H1 (cell line): ENCODE measurements around the gene CDH26. TPM values are rescaled to one million over a fixed set of nuclear protein-coding genes. Genes with fewer than 3 reads are reported as not detected.

Source experiments
- CTCF ChIA-PET: fragments of 300-600 bp; sonication (Branson Sonifier 250); formaldehyde crosslinking; loops from one replicate; lab custom pipeline; 2021; ENCODE audit not compliant: partially characterized antibody; lab: Charles Lee
- POLR2A ChIA-PET: fragments of 300-600 bp; sonication (Branson Sonifier 250); formaldehyde crosslinking; loops from one replicate; lab custom pipeline; 2021; ENCODE audit warnings: inconsistent platforms; ENCODE audit not compliant: partially characterized antibody; lab: Charles Lee
- DNase-seq, 2 experiments: peaks; one replicate each; pipeline versions ENCODE4 v3.0.0 to v3.0.0-alpha.2; 2010 to 2022; ENCODE audit warnings: low spot score in 2 of 2, low read depth in 1 of 2, mixed read lengths in 1 of 2
- FAIRE-seq: peaks from 2 replicates; lab custom pipeline; 2011; peaks lifted over from hg19 to GRCh38; lab: Jason Lieb, UNC
- H2AFZ ChIP-seq: 2 replicates; pipeline ENCODE4 v1.8.1; 2012; ENCODE audit warnings: low read length, inconsistent platforms
- H2AK5ac ChIP-seq: 2 replicates; pipeline ENCODE4 v1.6.1; 2013; ENCODE audit warnings: low read depth, low read length
- H2BK120ac ChIP-seq: replicated peaks from 2 replicates; pipeline ENCODE3; 2013; ENCODE audit warnings: low read depth, low read length, inconsistent platforms
- H2BK12ac ChIP-seq: 2 replicates; pipeline ENCODE4 v1.6.1; 2013; ENCODE audit warnings: low read depth, low read length
- H2BK15ac ChIP-seq: 2 replicates; pipeline ENCODE4 v1.6.1; 2013; ENCODE audit warnings: low read length
- H2BK20ac ChIP-seq: 2 replicates; pipeline ENCODE4 v1.6.1; 2013; ENCODE audit warnings: low read length
- H2BK5ac ChIP-seq: 2 replicates; pipeline ENCODE4 v1.6.1; 2013; ENCODE audit warnings: low read depth, low read length
- H3K14ac ChIP-seq: 2 replicates; pipeline ENCODE4 v1.6.1; 2013; ENCODE audit warnings: inconsistent platforms; ENCODE audit not compliant: insufficient read length
- H3K18ac ChIP-seq: 2 replicates; pipeline ENCODE4 v1.6.1; 2013; ENCODE audit warnings: low read length; ENCODE audit errors: extremely low read depth
- H3K23ac ChIP-seq: 2 replicates; pipeline ENCODE4 v1.6.1; 2013; ENCODE audit warnings: inconsistent platforms; ENCODE audit not compliant: insufficient read length
- H3K23me2 ChIP-seq: 2 replicates; pipeline ENCODE4 v1.6.1; 2013; ENCODE audit warnings: low read depth, low read length
- H3K27ac ChIP-seq: 2 replicates; pipeline ENCODE4 v1.6.1; 2011; ENCODE audit warnings: low read depth, low read length, inconsistent platforms
- H3K27me3 ChIP-seq, 4 experiments: replicated peaks in 1 of 4; 1 replicate in 1 of 4; 2 replicates in 3 of 4; pipeline versions ENCODE4 v1.6.1 to v1.8.1; 2011 to 2013; ENCODE audit warnings: low read length in 3 of 4, mild to moderate bottlenecking in 3 of 4, inconsistent platforms in 2 of 4, mixed read lengths in 2 of 4, moderate library complexity in 1 of 4; ENCODE audit not compliant: control insufficient read depth in 3 of 4, insufficient read depth in 3 of 4; ENCODE audit errors: extremely low read depth in 1 of 4
- H3K36me3 ChIP-seq, 4 experiments: 2 replicates each; pipeline versions ENCODE4 v1.6.1 to v1.8.1; 2011 to 2013; ENCODE audit warnings: mild to moderate bottlenecking in 4 of 4, low read length in 3 of 4, moderate library complexity in 2 of 4, control low read depth in 1 of 4, inconsistent platforms in 1 of 4; ENCODE audit not compliant: insufficient read depth in 4 of 4, control insufficient read depth in 2 of 4
- H3K4ac ChIP-seq: replicated peaks from 2 replicates; pipeline ENCODE3; 2013; ENCODE audit warnings: low read length, low read depth, mixed read lengths, inconsistent platforms; ENCODE audit not compliant: insufficient read length
- H3K4me1 ChIP-seq, 4 experiments: replicated peaks in 1 of 4; 1 replicate in 1 of 4; 2 replicates in 3 of 4; pipeline versions ENCODE4 v1.6.1 to v1.8.1; 2011 to 2013; ENCODE audit warnings: low read length in 3 of 4, inconsistent platforms in 2 of 4, mixed read lengths in 1 of 4; ENCODE audit not compliant: insufficient read depth in 4 of 4, control insufficient read depth in 3 of 4
- H3K4me2 ChIP-seq, 2 experiments: 2 replicates each; pipeline versions ENCODE4 v1.6.1 to v1.8.1; 2011 to 2013; ENCODE audit warnings: low read depth in 2 of 2, low read length in 2 of 2, control low read depth in 1 of 2, inconsistent platforms in 1 of 2, mild to moderate bottlenecking in 1 of 2; ENCODE audit not compliant: insufficient read depth in 1 of 2
- H3K4me3 ChIP-seq, 4 experiments: fragments of 200-600, 300-600 bp in 1 of 4; sonication (generic), shearing (Covaris generic), sonication (Bioruptor Twin) in 1 of 4; 2 replicates each; pipeline versions ENCODE4 v1.5.1 to v1.8.1; 2011 to 2016; ENCODE audit warnings: low read length in 4 of 4, low read depth in 3 of 4, control low read depth in 2 of 4, inconsistent platforms in 2 of 4, mild to moderate bottlenecking in 2 of 4, mixed read lengths in 1 of 4, moderate library complexity in 1 of 4; ENCODE audit not compliant: insufficient read depth in 2 of 4; ENCODE audit errors: extremely low read depth in 1 of 4
- H3K56ac ChIP-seq: replicated peaks from 2 replicates; pipeline ENCODE3; 2013; ENCODE audit warnings: low read depth, mild to moderate bottlenecking, mixed read lengths, low read length, inconsistent platforms; ENCODE audit not compliant: insufficient read length
- H3K79me1 ChIP-seq: 2 replicates; pipeline ENCODE4 v1.6.1; 2013; ENCODE audit warnings: low read depth, low read length, control low read depth
- H3K79me2 ChIP-seq, 2 experiments: 2 replicates each; pipeline versions ENCODE4 v1.6.1 to v1.8.1; 2012 to 2013; ENCODE audit warnings: low read length in 2 of 2, mild to moderate bottlenecking in 2 of 2, inconsistent platforms in 1 of 2; ENCODE audit not compliant: insufficient read depth in 2 of 2, control insufficient read depth in 1 of 2
- H3K9ac ChIP-seq, 4 experiments: replicated peaks in 1 of 4; 1 replicate in 1 of 4; 2 replicates in 3 of 4; pipeline versions ENCODE4 v1.6.1 to v1.8.1; 2011 to 2013; ENCODE audit warnings: low read depth in 3 of 4, low read length in 3 of 4, control low read depth in 2 of 4, mild to moderate bottlenecking in 2 of 4, moderate library complexity in 2 of 4, inconsistent platforms in 1 of 4; ENCODE audit errors: extremely low read depth in 1 of 4
- H3K9me3 ChIP-seq, 2 experiments: 2 replicates each; pipeline versions ENCODE4 v1.6.1 to v1.8.1; 2012 to 2013; ENCODE audit warnings: mild to moderate bottlenecking in 2 of 2, moderate library complexity in 2 of 2, control low read depth in 1 of 2, inconsistent platforms in 1 of 2, low read depth in 1 of 2, low read length in 1 of 2, mixed read lengths in 1 of 2; ENCODE audit not compliant: insufficient read depth in 2 of 2
- H4K20me1 ChIP-seq, 2 experiments: replicated peaks in 1 of 2; 2 replicates each; pipeline versions ENCODE3 to v1.8.1; 2011 to 2013; ENCODE audit warnings: inconsistent platforms in 2 of 2, low read length in 2 of 2, mild to moderate bottlenecking in 1 of 2; ENCODE audit not compliant: insufficient read depth in 2 of 2, control insufficient read depth in 1 of 2
- H4K5ac ChIP-seq: 2 replicates; pipeline ENCODE4 v1.6.1; 2013; ENCODE audit warnings: low read length, low read depth, mixed read lengths, inconsistent platforms; ENCODE audit not compliant: insufficient read length
- H4K8ac ChIP-seq: 2 replicates; pipeline ENCODE4 v1.8.0; 2013; ENCODE audit warnings: mild to moderate bottlenecking, moderate library complexity, low read length, inconsistent platforms; ENCODE audit not compliant: insufficient read depth; ENCODE audit errors: extremely low read depth
- H4K91ac ChIP-seq: replicated peaks from 2 replicates; pipeline ENCODE3; 2013; ENCODE audit warnings: low read length, mixed read lengths, inconsistent platforms; ENCODE audit not compliant: insufficient read length
- MAFK ChIP-seq: IDR thresholded peaks from 2 replicates; pipeline ENCODE4 v1.6.1; 2012; ENCODE audit warnings: low read depth, mild to moderate bottlenecking, improper control_type of control experiment, low read length
- TEAD4 ChIP-seq: IDR thresholded peaks from 2 replicates; pipeline ENCODE4 v1.6.1; 2012; ENCODE audit warnings: low read depth, low read length, inconsistent platforms, mixed read lengths
- WGBS, 2 experiments: shearing (Covaris generic) in 1 of 2; methylation state at CpG; one replicate each; pipeline versions ENCODE4 v1.1.6 to v1.1.7; 2013 to 2015; ENCODE audit warnings: low lambda C conversion rate in 2 of 2, mixed read lengths in 2 of 2, inconsistent platforms in 1 of 2, low coverage in 1 of 2, missing lambda C conversion rate in 1 of 2; ENCODE audit not compliant: insufficient replicate concordance in 2 of 2, insufficient coverage in 1 of 2, insufficient read length in 1 of 2; ENCODE audit errors: extremely low coverage in 1 of 2, missing lambda C conversion rate in 1 of 2; 5-methylcytosine and 5-hydroxymethylcytosine counted together
- polyA plus RNA-seq, 7 experiments: library from polyadenylated mRNA; depleted of rRNA in 3 of 7; stranded (reverse) in 5 of 7; unstranded in 2 of 7; fragments of >200 nt in 5 of 7; fragments of 200-250 nt in 2 of 7; gene quantifications; 1 replicate in 5 of 7; 2 replicates in 1 of 7; 4 replicates in 1 of 7; pipeline versions ENCODE4 v1.2.1 to v1.2.3, GENCODE V29; 2011 to 2013; ENCODE audit warnings: missing spikeins in 2 of 7, mixed read lengths in 2 of 7
- total RNA-seq: library from RNA; stranded (reverse); fragmentation: NEBNext Ultra II Directional; extraction: Animal tissue kit (Norgen Biotek cat#: 25700); gene quantifications from 2 replicates; pipeline ENCODE4 v1.2.1, GENCODE V29; 2021

CDH26 gene
- total and polyA plus RNA-seq, 2 of the 8 experiments (the other 6 are each of a cell fraction or from before 2014, with no cell fraction given) = 1.5 to 1.7 TPM

DNA sequence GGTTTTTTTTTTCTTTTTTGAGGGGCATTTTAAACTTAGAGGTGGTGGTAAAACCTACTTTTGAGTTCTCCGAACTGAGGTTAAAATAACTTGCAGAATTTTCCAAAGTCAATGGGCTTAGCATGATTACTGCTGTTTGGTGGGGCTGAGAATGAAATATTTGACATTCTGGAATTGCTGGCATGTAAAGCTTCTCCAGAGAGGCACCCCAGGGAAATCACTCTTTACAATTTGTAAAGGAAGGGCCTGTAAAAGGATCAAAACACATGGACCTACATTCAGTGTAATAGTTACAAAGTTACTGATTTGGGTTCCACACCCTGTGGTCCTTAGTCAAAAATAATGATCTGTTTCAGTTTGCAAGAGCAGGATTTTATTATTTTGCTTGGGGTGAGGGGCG lies 12.5 kb upstream of the CDH26 start:
- H3K14ac ChIP-seq = no peak overlapping the region
- CTCF ChIA-PET = interaction anchor here (0.8 to 4.0 kb wide), 8 partner anchors 10 to 265 kb away, joined by 3 to 23 read pairs (median 5); partner anchors contain the start of gene SYCP2
- no peak overlapping the region for H4K8ac ChIP-seq
- no peak overlapping the region for H2BK15ac ChIP-seq
- no peak overlapping the region for H2BK20ac ChIP-seq
- no peak overlapping the region for H3K18ac ChIP-seq
- H3K4me1 ChIP-seq = peaks cover 0 to 2% (median 0%) of the 10 kb centered on the region in 4 experiments; a peak in 2 of 7 replicates
- H3K23ac ChIP-seq = no peak overlapping the region
- no peak overlapping the region for H2AK5ac ChIP-seq
- H3K9me3 ChIP-seq = no peaks in the 10 kb centered on the region
- POLR2A ChIA-PET = interaction anchor here (1.5 kb wide), 1 partner anchor 10 kb away, joined by 5 read pairs; no protein-coding TSS in a partner anchor
- no peak overlapping the region for H4K91ac ChIP-seq
- H3K4me3 ChIP-seq = peak overlapping the region in 1 of 4 experiments; percentile 10; a peak in 1 of 8 replicates
- no peak overlapping the region for H3K4ac ChIP-seq
- H4K20me1 ChIP-seq = peaks cover 0 to 2% of the 10 kb centered on the region in 2 experiments
- H4K5ac ChIP-seq = no peak overlapping the region
- H3K27ac ChIP-seq = no peak overlapping the region
- H2BK5ac ChIP-seq = no peak overlapping the region
- peaks cover 0 to 17% (median 4%) of the 10 kb centered on the region in 4 experiments; a peak in 3 of 8 replicates for H3K36me3 ChIP-seq
- H3K27me3 ChIP-seq = no peaks in the 10 kb centered on the region
- no peak overlapping the region for H2BK120ac ChIP-seq
- DNase-seq = no peak
- H3K56ac ChIP-seq = no peak overlapping the region
- no peak for FAIRE-seq
- H3K79me1 ChIP-seq = no peaks in the 10 kb centered on the region
- TF ChIP-seq MAFK (no peak), TEAD4 (peak; percentile 28; the same call in 1 of the 2 replicates)
- TF ChIP-seq, all 59 proteins: peak for 1
- peak overlapping the region in 1 of 4 experiments; percentile 8; a peak in 1 of 7 replicates for H3K9ac ChIP-seq
- H2BK12ac ChIP-seq = no peak overlapping the region
- peaks cover 0 to 9% of the 10 kb centered on the region in 2 experiments; a peak in 1 of 4 replicates for H3K79me2 ChIP-seq
- 64% methylated on average over 2 of the region's 2 CpGs; no CpG with 5 or more reads in 1 of the 2 experiments for WGBS, 2 experiments
- H2AFZ ChIP-seq = no peak overlapping the region
- peaks cover 4% of the 10 kb centered on the region; the same call in 1 of the 2 replicates for H3K23me2 ChIP-seq
- 0 out of 4 replicates have a peak overlapping the region, but pooled peaks of 1 of the 2 experiments have one; percentile 17 for H3K4me2 ChIP-seq
